H1 (cell line): ENCODE results near the gene AP3D1. TPM values are rescaled to one million over a fixed set of nuclear protein-coding genes. Genes with fewer than 3 reads are reported as not detected.

ENCODE experiments used
- CTCF ChIA-PET: fragments of 300-600 bp; sonication (Branson Sonifier 250); formaldehyde crosslinking; loops from one replicate; lab custom pipeline; 2021; ENCODE audit not compliant: partially characterized antibody; lab: Charles Lee
- POLR2A ChIA-PET: fragments of 300-600 bp; sonication (Branson Sonifier 250); formaldehyde crosslinking; loops from one replicate; lab custom pipeline; 2021; ENCODE audit warnings: inconsistent platforms; ENCODE audit not compliant: partially characterized antibody; lab: Charles Lee
- DNase-seq, 2 experiments: peaks; one replicate each; pipeline versions ENCODE4 v3.0.0 to v3.0.0-alpha.2; 2010 to 2022; ENCODE audit warnings: low spot score in 2 of 2, low read depth in 1 of 2, mixed read lengths in 1 of 2
- FAIRE-seq: peaks from 2 replicates; lab custom pipeline; 2011; peaks lifted over from hg19 to GRCh38; lab: Jason Lieb, UNC
- H2AFZ ChIP-seq: 2 replicates; pipeline ENCODE4 v1.8.1; 2012; ENCODE audit warnings: low read length, inconsistent platforms
- H2AK5ac ChIP-seq: 2 replicates; pipeline ENCODE4 v1.6.1; 2013; ENCODE audit warnings: low read depth, low read length
- H2BK120ac ChIP-seq: replicated peaks from 2 replicates; pipeline ENCODE3; 2013; ENCODE audit warnings: low read depth, low read length, inconsistent platforms
- H2BK12ac ChIP-seq: 2 replicates; pipeline ENCODE4 v1.6.1; 2013; ENCODE audit warnings: low read depth, low read length
- H2BK15ac ChIP-seq: 2 replicates; pipeline ENCODE4 v1.6.1; 2013; ENCODE audit warnings: low read length
- H2BK20ac ChIP-seq: 2 replicates; pipeline ENCODE4 v1.6.1; 2013; ENCODE audit warnings: low read length
- H2BK5ac ChIP-seq: 2 replicates; pipeline ENCODE4 v1.6.1; 2013; ENCODE audit warnings: low read depth, low read length
- H3K14ac ChIP-seq: 2 replicates; pipeline ENCODE4 v1.6.1; 2013; ENCODE audit warnings: inconsistent platforms; ENCODE audit not compliant: insufficient read length
- H3K18ac ChIP-seq: 2 replicates; pipeline ENCODE4 v1.6.1; 2013; ENCODE audit warnings: low read length; ENCODE audit errors: extremely low read depth
- H3K23ac ChIP-seq: 2 replicates; pipeline ENCODE4 v1.6.1; 2013; ENCODE audit warnings: inconsistent platforms; ENCODE audit not compliant: insufficient read length
- H3K23me2 ChIP-seq: 2 replicates; pipeline ENCODE4 v1.6.1; 2013; ENCODE audit warnings: low read depth, low read length
- H3K27ac ChIP-seq: 2 replicates; pipeline ENCODE4 v1.6.1; 2011; ENCODE audit warnings: low read depth, low read length, inconsistent platforms
- H3K27me3 ChIP-seq, 4 experiments: replicated peaks in 1 of 4; 1 replicate in 1 of 4; 2 replicates in 3 of 4; pipeline versions ENCODE4 v1.6.1 to v1.8.1; 2011 to 2013; ENCODE audit warnings: low read length in 3 of 4, mild to moderate bottlenecking in 3 of 4, inconsistent platforms in 2 of 4, mixed read lengths in 2 of 4, moderate library complexity in 1 of 4; ENCODE audit not compliant: control insufficient read depth in 3 of 4, insufficient read depth in 3 of 4; ENCODE audit errors: extremely low read depth in 1 of 4
- H3K36me3 ChIP-seq, 4 experiments: 2 replicates each; pipeline versions ENCODE4 v1.6.1 to v1.8.1; 2011 to 2013; ENCODE audit warnings: mild to moderate bottlenecking in 4 of 4, low read length in 3 of 4, moderate library complexity in 2 of 4, control low read depth in 1 of 4, inconsistent platforms in 1 of 4; ENCODE audit not compliant: insufficient read depth in 4 of 4, control insufficient read depth in 2 of 4
- H3K4ac ChIP-seq: replicated peaks from 2 replicates; pipeline ENCODE3; 2013; ENCODE audit warnings: low read length, low read depth, mixed read lengths, inconsistent platforms; ENCODE audit not compliant: insufficient read length
- H3K4me1 ChIP-seq, 4 experiments: replicated peaks in 1 of 4; 1 replicate in 1 of 4; 2 replicates in 3 of 4; pipeline versions ENCODE4 v1.6.1 to v1.8.1; 2011 to 2013; ENCODE audit warnings: low read length in 3 of 4, inconsistent platforms in 2 of 4, mixed read lengths in 1 of 4; ENCODE audit not compliant: insufficient read depth in 4 of 4, control insufficient read depth in 3 of 4
- H3K4me2 ChIP-seq, 2 experiments: 2 replicates each; pipeline versions ENCODE4 v1.6.1 to v1.8.1; 2011 to 2013; ENCODE audit warnings: low read depth in 2 of 2, low read length in 2 of 2, control low read depth in 1 of 2, inconsistent platforms in 1 of 2, mild to moderate bottlenecking in 1 of 2; ENCODE audit not compliant: insufficient read depth in 1 of 2
- H3K4me3 ChIP-seq, 4 experiments: fragments of 200-600, 300-600 bp in 1 of 4; sonication (generic), shearing (Covaris generic), sonication (Bioruptor Twin) in 1 of 4; 2 replicates each; pipeline versions ENCODE4 v1.5.1 to v1.8.1; 2011 to 2016; ENCODE audit warnings: low read length in 4 of 4, low read depth in 3 of 4, control low read depth in 2 of 4, inconsistent platforms in 2 of 4, mild to moderate bottlenecking in 2 of 4, mixed read lengths in 1 of 4, moderate library complexity in 1 of 4; ENCODE audit not compliant: insufficient read depth in 2 of 4; ENCODE audit errors: extremely low read depth in 1 of 4
- H3K56ac ChIP-seq: replicated peaks from 2 replicates; pipeline ENCODE3; 2013; ENCODE audit warnings: low read depth, mild to moderate bottlenecking, mixed read lengths, low read length, inconsistent platforms; ENCODE audit not compliant: insufficient read length
- H3K79me1 ChIP-seq: 2 replicates; pipeline ENCODE4 v1.6.1; 2013; ENCODE audit warnings: low read depth, low read length, control low read depth
- H3K79me2 ChIP-seq, 2 experiments: 2 replicates each; pipeline versions ENCODE4 v1.6.1 to v1.8.1; 2012 to 2013; ENCODE audit warnings: low read length in 2 of 2, mild to moderate bottlenecking in 2 of 2, inconsistent platforms in 1 of 2; ENCODE audit not compliant: insufficient read depth in 2 of 2, control insufficient read depth in 1 of 2
- H3K9ac ChIP-seq, 4 experiments: replicated peaks in 1 of 4; 1 replicate in 1 of 4; 2 replicates in 3 of 4; pipeline versions ENCODE4 v1.6.1 to v1.8.1; 2011 to 2013; ENCODE audit warnings: low read depth in 3 of 4, low read length in 3 of 4, control low read depth in 2 of 4, mild to moderate bottlenecking in 2 of 4, moderate library complexity in 2 of 4, inconsistent platforms in 1 of 4; ENCODE audit errors: extremely low read depth in 1 of 4
- H3K9me3 ChIP-seq, 2 experiments: 2 replicates each; pipeline versions ENCODE4 v1.6.1 to v1.8.1; 2012 to 2013; ENCODE audit warnings: mild to moderate bottlenecking in 2 of 2, moderate library complexity in 2 of 2, control low read depth in 1 of 2, inconsistent platforms in 1 of 2, low read depth in 1 of 2, low read length in 1 of 2, mixed read lengths in 1 of 2; ENCODE audit not compliant: insufficient read depth in 2 of 2
- H4K20me1 ChIP-seq, 2 experiments: replicated peaks in 1 of 2; 2 replicates each; pipeline versions ENCODE3 to v1.8.1; 2011 to 2013; ENCODE audit warnings: inconsistent platforms in 2 of 2, low read length in 2 of 2, mild to moderate bottlenecking in 1 of 2; ENCODE audit not compliant: insufficient read depth in 2 of 2, control insufficient read depth in 1 of 2
- H4K5ac ChIP-seq: 2 replicates; pipeline ENCODE4 v1.6.1; 2013; ENCODE audit warnings: low read length, low read depth, mixed read lengths, inconsistent platforms; ENCODE audit not compliant: insufficient read length
- H4K8ac ChIP-seq: 2 replicates; pipeline ENCODE4 v1.8.0; 2013; ENCODE audit warnings: mild to moderate bottlenecking, moderate library complexity, low read length, inconsistent platforms; ENCODE audit not compliant: insufficient read depth; ENCODE audit errors: extremely low read depth
- H4K91ac ChIP-seq: replicated peaks from 2 replicates; pipeline ENCODE3; 2013; ENCODE audit warnings: low read length, mixed read lengths, inconsistent platforms; ENCODE audit not compliant: insufficient read length
- ATF2 ChIP-seq: IDR thresholded peaks from 2 replicates; pipeline ENCODE4 v1.6.1; 2012; ENCODE audit warnings: low read length, inconsistent platforms
- BCL11A ChIP-seq, 2 experiments: IDR thresholded peaks; one replicate each; pipeline ENCODE4 v1.6.1; 2011; ENCODE audit warnings: low read depth in 2 of 2, low read length in 2 of 2, mild to moderate bottlenecking in 2 of 2
- CBX8 ChIP-seq: fragments of 300-800, 300-1000 bp; sonication (generic); IDR thresholded peaks from 2 replicates; pipeline ENCODE4 v1.7.1; 2016; ENCODE audit warnings: low read depth, low read length, borderline replicate concordance
- CREB1 ChIP-seq: IDR thresholded peaks from 2 replicates; pipeline ENCODE4 v1.6.1; 2012; ENCODE audit warnings: inconsistent platforms
- CTCF ChIP-seq, 3 experiments: IDR thresholded peaks; 1 replicate in 2 of 3; 2 replicates in 1 of 3; pipeline versions ENCODE4 v1.5.1 to v1.6.1; 2011; ENCODE audit warnings: low read length in 3 of 3, mild to moderate bottlenecking in 3 of 3, inconsistent platforms in 2 of 3, low read depth in 1 of 3, moderate library complexity in 1 of 3; ENCODE audit not compliant: insufficient read depth in 1 of 3; ENCODE audit errors: control extremely low read depth in 1 of 3
- HDAC6 ChIP-seq: IDR thresholded peaks from one replicate; pipeline ENCODE4 v1.7.1; 2012; ENCODE audit warnings: low read depth, mild to moderate bottlenecking, inconsistent platforms, low read length, moderate library complexity
- POLR2AphosphoS5 ChIP-seq: IDR thresholded peaks from 2 replicates; pipeline ENCODE4 v1.6.1; 2011; ENCODE audit warnings: low read depth, low read length
- SP2 ChIP-seq: IDR thresholded peaks from 2 replicates; pipeline ENCODE4 v1.6.1; 2012; ENCODE audit warnings: mild to moderate bottlenecking, low read length, inconsistent platforms
- TCF12 ChIP-seq: IDR thresholded peaks from 2 replicates; pipeline ENCODE4 v1.6.1; 2011; ENCODE audit warnings: low read depth, mild to moderate bottlenecking, low read length
- WGBS, 2 experiments: shearing (Covaris generic) in 1 of 2; methylation state at CpG; one replicate each; pipeline versions ENCODE4 v1.1.6 to v1.1.7; 2013 to 2015; ENCODE audit warnings: low lambda C conversion rate in 2 of 2, mixed read lengths in 2 of 2, inconsistent platforms in 1 of 2, low coverage in 1 of 2, missing lambda C conversion rate in 1 of 2; ENCODE audit not compliant: insufficient replicate concordance in 2 of 2, insufficient coverage in 1 of 2, insufficient read length in 1 of 2; ENCODE audit errors: extremely low coverage in 1 of 2, missing lambda C conversion rate in 1 of 2; 5-methylcytosine and 5-hydroxymethylcytosine counted together
- polyA plus RNA-seq, 7 experiments: library from polyadenylated mRNA; depleted of rRNA in 3 of 7; stranded (reverse) in 5 of 7; unstranded in 2 of 7; fragments of >200 nt in 5 of 7; fragments of 200-250 nt in 2 of 7; gene quantifications; 1 replicate in 5 of 7; 2 replicates in 1 of 7; 4 replicates in 1 of 7; pipeline versions ENCODE4 v1.2.1 to v1.2.3, GENCODE V29; 2011 to 2013; ENCODE audit warnings: missing spikeins in 2 of 7, mixed read lengths in 2 of 7
- total RNA-seq: library from RNA; stranded (reverse); fragmentation: NEBNext Ultra II Directional; extraction: Animal tissue kit (Norgen Biotek cat#: 25700); gene quantifications from 2 replicates; pipeline ENCODE4 v1.2.1, GENCODE V29; 2021

The AP3D1 gene
- total and polyA plus RNA-seq, 2 of the 8 experiments (the other 6 are each of a cell fraction or from before 2014, with no cell fraction given): 161 to 174 TPM

DNA sequence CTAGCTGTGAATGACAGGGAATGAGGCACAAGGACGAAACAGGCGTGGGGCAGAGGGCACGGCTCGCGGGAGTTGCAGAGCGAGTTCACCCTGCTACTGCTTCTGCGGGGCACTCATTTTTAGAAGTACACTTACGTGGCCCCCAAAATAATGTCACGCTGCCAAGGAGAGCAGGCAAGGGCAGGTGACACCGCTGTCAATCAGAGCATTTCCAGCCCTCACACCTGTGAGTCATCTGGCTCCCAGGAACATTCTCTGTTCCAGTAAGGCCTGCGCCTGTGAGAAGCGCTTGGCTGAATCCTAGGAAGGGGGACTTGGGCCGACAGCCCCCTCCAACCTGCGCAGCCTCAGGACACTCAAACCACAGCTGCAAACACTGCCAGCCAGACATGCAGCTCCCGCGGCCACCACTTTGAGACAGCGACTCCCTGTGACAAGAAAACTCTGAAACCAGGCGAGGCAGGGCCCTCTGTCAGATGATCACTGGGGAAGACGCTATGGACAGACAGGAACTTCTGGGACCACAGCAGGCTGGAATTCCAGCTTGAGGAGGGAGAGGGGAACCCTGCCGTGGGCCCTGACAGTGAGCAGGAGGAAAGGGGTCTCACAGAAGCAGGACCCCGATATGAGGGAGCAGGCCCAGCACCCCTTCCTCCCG, 25.1 kb upstream of the AP3D1 start:
- no peak overlapping the region for H3K18ac ChIP-seq
- H2BK120ac ChIP-seq: no peak overlapping the region
- H3K4ac ChIP-seq: no peak overlapping the region
- no peak overlapping the region for H3K9ac ChIP-seq
- 89% methylated on average over 22 of the region's 22 CpGs; no CpG with 5 or more reads in 1 of the 2 experiments for WGBS, 2 experiments
- no peak overlapping the region for H3K27ac ChIP-seq
- H3K27me3 ChIP-seq: no peaks in the 10 kb centered on the region
- no peak overlapping the region for H3K23ac ChIP-seq
- no peaks in the 10 kb centered on the region for H3K23me2 ChIP-seq
- CTCF ChIA-PET: interaction anchor here (0.8 to 2.2 kb wide), 5 partner anchors 10 to 99 kb away, joined by 3 to 7 read pairs (median 5); no protein-coding TSS in a partner anchor
- no peak overlapping the region; the same call in 1 of the 2 replicates for H4K8ac ChIP-seq
- H3K14ac ChIP-seq: no peak overlapping the region
- no peak overlapping the region for H2AK5ac ChIP-seq
- POLR2A ChIA-PET: interaction anchor here (0.6 to 1.4 kb wide), 2 partner anchors 9 to 48 kb away, joined by 3 to 6 read pairs; no protein-coding TSS in a partner anchor
- DNase-seq (no peak), FAIRE-seq (no peak)
- no peak overlapping the region for H2AFZ ChIP-seq
- peaks cover 0 to 5% (median 0%) of the 10 kb centered on the region in 4 experiments; a peak in 4 of 7 replicates for H3K4me1 ChIP-seq
- no peak overlapping the region for H3K56ac ChIP-seq
- no peak overlapping the region for H4K5ac ChIP-seq
- H2BK20ac ChIP-seq: no peak overlapping the region
- H4K20me1 ChIP-seq: peaks cover 15 to 34% of the 10 kb centered on the region in 2 experiments
- no peak overlapping the region; the same call in 1 of the 2 replicates for H2BK5ac ChIP-seq
- H2BK15ac ChIP-seq: no peak overlapping the region
- peaks cover 0 to 4% (median 2%) of the 10 kb centered on the region in 4 experiments; a peak in 4 of 8 replicates for H3K36me3 ChIP-seq
- no peak overlapping the region for H3K4me3 ChIP-seq
- H3K79me2 ChIP-seq: peaks cover 16 to 89% of the 10 kb centered on the region in 2 experiments; a peak in 3 of 4 replicates
- peaks cover 36% of the 10 kb centered on the region for H3K79me1 ChIP-seq
- H3K4me2 ChIP-seq: no peak overlapping the region
- no peak overlapping the region for H4K91ac ChIP-seq
- H2BK12ac ChIP-seq: no peak overlapping the region
- H3K9me3 ChIP-seq: no peaks in the 10 kb centered on the region
- TF ChIP-seq SP2 (no peak), POLR2AphosphoS5 (no peak), CBX8 (no peak), CTCF (IDR thresholded peaks at IDR 0.05; ENCODE audit: control extremely low read depth in 1 of 3, insufficient read depth in 1 of 3, low read depth in 1 of 3, low read length in 3 of 3) (no peak), BCL11A (IDR thresholded peaks at IDR 0.05; ENCODE audit: low read depth in 2 of 2, low read length in 2 of 2) (no peak), ATF2 (no peak), CREB1 (no peak), HDAC6 (no peak), TCF12 (no peak)
